GM12873 (cell line): ENCODE measurements around the gene KRTAP2-3.

ENCODE experiments used
- TF ChIP-seq, protein P1 (sequence below): IDR thresholded peaks from 2 replicates; pipeline ENCODE4 v1.5.1; 2012; ENCODE audit warnings: low read depth, mild to moderate bottlenecking, moderate library complexity, low read length, control low read depth; ENCODE audit not compliant: insufficient read depth; ENCODE audit errors: missing control alignments

Gene KRTAP2-3

DNA sequence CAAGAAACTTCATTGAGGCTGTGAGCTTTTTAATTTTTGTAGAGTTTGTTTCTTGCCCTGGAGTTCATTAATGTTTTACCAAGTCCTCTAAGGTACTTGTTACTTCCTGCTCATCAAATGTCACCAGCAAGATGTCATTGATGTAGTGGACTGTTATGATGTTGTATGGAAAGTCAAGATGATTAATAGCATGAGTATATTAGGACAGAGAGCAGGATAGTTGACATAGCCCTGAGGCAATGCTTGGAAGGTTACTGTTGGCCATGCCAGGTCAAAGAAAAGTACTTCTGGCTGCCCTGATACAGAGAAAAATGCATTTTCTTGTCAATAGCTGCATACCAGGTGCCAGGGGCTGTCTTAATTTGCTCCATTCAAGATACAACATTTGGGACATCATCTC is 39.6 kb downstream of the KRTAP2-3 start:
- TF ChIP-seq, protein P1, sequence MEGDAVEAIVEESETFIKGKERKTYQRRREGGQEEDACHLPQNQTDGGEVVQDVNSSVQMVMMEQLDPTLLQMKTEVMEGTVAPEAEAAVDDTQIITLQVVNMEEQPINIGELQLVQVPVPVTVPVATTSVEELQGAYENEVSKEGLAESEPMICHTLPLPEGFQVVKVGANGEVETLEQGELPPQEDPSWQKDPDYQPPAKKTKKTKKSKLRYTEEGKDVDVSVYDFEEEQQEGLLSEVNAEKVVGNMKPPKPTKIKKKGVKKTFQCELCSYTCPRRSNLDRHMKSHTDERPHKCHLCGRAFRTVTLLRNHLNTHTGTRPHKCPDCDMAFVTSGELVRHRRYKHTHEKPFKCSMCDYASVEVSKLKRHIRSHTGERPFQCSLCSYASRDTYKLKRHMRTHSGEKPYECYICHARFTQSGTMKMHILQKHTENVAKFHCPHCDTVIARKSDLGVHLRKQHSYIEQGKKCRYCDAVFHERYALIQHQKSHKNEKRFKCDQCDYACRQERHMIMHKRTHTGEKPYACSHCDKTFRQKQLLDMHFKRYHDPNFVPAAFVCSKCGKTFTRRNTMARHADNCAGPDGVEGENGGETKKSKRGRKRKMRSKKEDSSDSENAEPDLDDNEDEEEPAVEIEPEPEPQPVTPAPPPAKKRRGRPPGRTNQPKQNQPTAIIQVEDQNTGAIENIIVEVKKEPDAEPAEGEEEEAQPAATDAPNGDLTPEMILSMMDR, result no peak

DNA sequence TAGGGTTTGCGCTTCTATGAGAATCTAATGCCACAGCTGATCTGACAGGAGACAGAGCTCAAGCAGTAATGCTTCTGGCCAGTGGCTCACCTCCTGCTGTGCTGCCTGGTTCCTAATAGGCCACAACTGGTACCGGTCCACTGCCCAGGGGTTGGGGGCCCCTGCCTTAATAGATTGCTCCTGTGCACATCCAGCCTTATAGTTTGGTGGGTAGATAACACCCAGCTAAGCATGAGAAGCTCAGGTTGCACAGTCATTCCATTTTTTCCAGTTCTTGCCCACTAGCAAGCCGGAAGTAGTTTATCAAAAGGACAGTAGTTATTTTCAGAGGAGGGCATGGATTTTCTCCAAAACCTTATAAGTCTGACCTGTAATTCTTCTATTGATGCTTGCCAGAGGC is 40.5 kb downstream of the KRTAP2-3 start:
- TF ChIP-seq, protein P1, result no peak

DNA sequence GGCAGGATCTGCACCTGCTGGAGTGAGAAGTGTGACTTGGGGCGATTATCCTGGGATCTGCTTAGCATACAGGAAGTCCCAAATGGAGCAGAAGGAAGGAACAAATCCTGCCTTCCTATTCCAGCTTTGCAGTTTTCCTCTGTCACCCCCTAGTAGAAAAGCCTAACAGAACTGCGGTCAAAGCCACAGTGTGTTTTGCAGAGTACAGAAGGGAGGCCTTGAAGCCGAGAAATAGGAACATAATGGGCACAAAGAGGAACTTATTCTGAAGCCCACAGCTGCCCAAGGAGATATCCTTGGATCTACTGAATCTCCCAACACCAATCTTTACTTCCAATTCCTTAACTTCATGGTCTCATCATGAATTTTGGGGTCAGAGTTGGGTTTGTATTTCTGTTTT is 41.4 kb downstream of the KRTAP2-3 start:
- TF ChIP-seq, protein P1, result no peak

DNA sequence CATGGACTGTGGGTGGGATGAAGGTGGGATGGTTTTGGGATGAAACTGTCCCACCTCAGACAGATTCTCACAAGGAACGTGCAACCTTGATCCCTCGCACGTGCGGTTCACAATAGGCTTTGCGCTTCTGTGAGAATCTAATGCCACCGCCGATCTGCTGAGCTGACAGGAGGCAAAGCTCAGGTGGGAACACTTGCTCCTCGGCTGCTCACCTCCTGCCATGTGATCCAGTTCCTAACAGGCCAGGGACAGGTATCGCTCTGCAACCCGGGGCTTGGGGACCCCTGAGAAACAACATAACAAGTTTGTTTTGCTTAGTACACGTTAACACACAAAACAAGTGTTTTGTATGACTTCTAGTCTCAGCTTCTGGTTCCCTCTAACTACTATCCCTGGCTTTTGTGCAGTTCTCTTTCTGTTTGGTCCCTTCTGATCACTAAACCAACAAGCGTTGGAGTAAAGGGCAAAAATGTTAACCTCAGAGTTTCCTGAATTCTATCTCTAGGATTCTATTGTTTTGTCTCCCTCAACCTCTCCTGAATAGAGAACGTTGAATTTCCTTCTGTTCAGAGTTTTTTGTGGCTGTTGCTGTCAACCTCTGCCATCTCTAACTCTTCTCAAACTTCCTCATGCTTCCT is 43.2 kb downstream of the KRTAP2-3 start:
- TF ChIP-seq, protein P1, result no peak

- TF ChIP-seq, protein P1, result no peak
Observed at GRCh38 chr17:41015454-41015853, 44.5 kb downstream of the KRTAP2-3 start.

GRCh38 chr17:41013606-41014005 is 46.3 kb downstream of the KRTAP2-3 start:
- TF ChIP-seq, protein P1, result no peak

DNA sequence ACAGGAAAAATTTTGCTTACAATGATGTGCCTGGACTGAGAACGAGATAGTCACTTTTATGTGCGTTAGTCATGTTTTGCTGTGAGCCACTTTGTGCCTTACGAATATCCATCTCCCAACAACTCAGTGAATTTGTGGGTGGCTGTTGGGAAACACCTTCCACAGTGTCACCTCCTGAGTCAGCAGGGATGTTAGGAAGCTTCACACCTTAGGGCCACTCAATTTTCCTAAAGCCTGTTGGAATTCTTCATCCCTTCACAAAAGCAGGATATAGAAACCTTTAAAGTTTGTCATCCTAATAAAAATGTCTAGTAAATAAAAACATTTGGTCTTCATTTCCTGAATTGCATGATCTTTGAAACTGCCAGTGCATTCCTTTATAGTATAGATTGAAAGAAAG is 46.7 kb downstream of the KRTAP2-3 start:
- TF ChIP-seq, protein P1, result no peak
